ENCODE measurements around the gene ZMAT1. TPM values are rescaled to one million over a fixed set of nuclear protein-coding genes. Genes with fewer than 3 reads are reported as not detected.
"Not testable (repeated sequence)": the region's sequence is repeated elsewhere in the genome, so short reads cannot be mapped to it uniquely, and the experiment has no call there.

Gene ZMAT1
- total RNA-seq: 8.3 TPM

- intact Hi-C loops (cut with DNase I): no loop called here
- TF ChIP-seq POLR2A (IDR thresholded peaks at IDR 0.05) (peak in 1 of 2 donors; percentile 67), CTCF (IDR thresholded peaks at IDR 0.05) (no peak), POLR2AphosphoS5 (IDR thresholded peaks at IDR 0.05; ENCODE audit: insufficient read depth in 1 of 2, low read depth in 1 of 2) (peak; percentile 35 to 84)
Observed at GRCh38 chrX:101931488-101932248, at the start of gene ZMAT1. Gene ZMAT1, minus strand, starts transcription at chrX:101932027. Its CDS starts 19 bp downstream, at chrX:101932008.

GRCh38 chrX:101977106-101977505 lies 45.3 kb upstream of the ZMAT1 start:
- Histone ChIP-seq H3K36me3 (no peaks in the 10 kb centered on the region), H3K9me3 (no peaks in the 10 kb centered on the region), H3K27me3 (no peaks in the 10 kb centered on the region), H3K4me3 (no peak overlapping the region), H3K4me1 (no peaks in the 10 kb centered on the region), H3K27ac (no peak overlapping the region)
- intact Hi-C loops (cut with DNase I): no loop called here
- DNase-seq (ENCODE audit: extremely low spot score in 2 of 2): no peak
- TF ChIP-seq POLR2A (IDR thresholded peaks at IDR 0.05) (no peak), CTCF (IDR thresholded peaks at IDR 0.05) (no peak), POLR2AphosphoS5 (IDR thresholded peaks at IDR 0.05; ENCODE audit: insufficient read depth in 1 of 2, low read depth in 1 of 2) (no peak)

More at GRCh38 chrX:101931488-101932248, at the start of gene ZMAT1:
- Histone ChIP-seq H3K4me1 (no peaks in the 10 kb centered on the region), H3K36me3 (no peaks in the 10 kb centered on the region), H3K27ac (peak within 1 kb of the TSS; percentile 85), H3K9me3 (no peaks in the 10 kb centered on the region), H3K27me3 (no peaks in the 10 kb centered on the region), H3K4me3 (peak within 1 kb of the TSS; percentile 62 to 68)
- DNase-seq (ENCODE audit: extremely low spot score in 2 of 2): peak in 1 of 2 donors; percentile 90

GRCh38 chrX:101973066-101973465 lies 41.2 kb upstream of the ZMAT1 start:
- no peak for DNase-seq (ENCODE audit: extremely low spot score in 2 of 2)
- Histone ChIP-seq H3K27ac (no peak overlapping the region), H3K27me3 (no peaks in the 10 kb centered on the region), H3K9me3 (no peaks in the 10 kb centered on the region), H3K4me3 (no peak overlapping the region), H3K4me1 (no peaks in the 10 kb centered on the region), H3K36me3 (no peaks in the 10 kb centered on the region)
- intact Hi-C loops (cut with DNase I): no loop called here
- TF ChIP-seq POLR2AphosphoS5 (IDR thresholded peaks at IDR 0.05; ENCODE audit: insufficient read depth in 1 of 2, low read depth in 1 of 2) (no peak), POLR2A (IDR thresholded peaks at IDR 0.05) (no peak), CTCF (IDR thresholded peaks at IDR 0.05) (no peak)

GRCh38 chrX:101964923-101965539 lies 33.2 kb upstream of the ZMAT1 start:
- H3K27ac ChIP-seq; H3K9me3 ChIP-seq; intact Hi-C loops (cut with DNase I); H3K4me1 ChIP-seq; H3K27me3 ChIP-seq; H3K36me3 ChIP-seq; H3K4me3 ChIP-seq; DNase-seq (ENCODE audit: extremely low spot score in 2 of 2): not testable (repeated sequence)

GRCh38 chrX:101958139-101958538 lies 26.3 kb upstream of the ZMAT1 start:
- H3K9me3 ChIP-seq: no peaks in the 10 kb centered on the region
- TF ChIP-seq POLR2A (IDR thresholded peaks at IDR 0.05) (no peak), CTCF (IDR thresholded peaks at IDR 0.05) (no peak), POLR2AphosphoS5 (IDR thresholded peaks at IDR 0.05; ENCODE audit: insufficient read depth in 1 of 2, low read depth in 1 of 2) (no peak)

More at GRCh38 chrX:101958139-101958538, 26.3 kb upstream of the ZMAT1 start:
- no peak for DNase-seq (ENCODE audit: extremely low spot score in 2 of 2)
- intact Hi-C loops (cut with DNase I): no loop called here
- Histone ChIP-seq H3K4me1 (no peaks in the 10 kb centered on the region), H3K27me3 (no peaks in the 10 kb centered on the region), H3K27ac (no peak overlapping the region), H3K4me3 (no peak overlapping the region), H3K36me3 (no peaks in the 10 kb centered on the region)

Data from vagina (tissue), 2 donors.